CD4-positive, alpha-beta T cell treated with Interleukin-2 at 100 ng/mL for 4 hours (primary cell): ENCODE results near the gene TCEAL7.

Experiments
- DNase-seq: peaks from one replicate; pipeline ENCODE4 v3.0.0-alpha.2; 2020; ENCODE audit warnings: low spot score

The TCEAL7 gene

GRCh38 chrX:103367502-103367901, 37.5 kb downstream of the TCEAL7 start:
- DNase-seq = no peak

DNA sequence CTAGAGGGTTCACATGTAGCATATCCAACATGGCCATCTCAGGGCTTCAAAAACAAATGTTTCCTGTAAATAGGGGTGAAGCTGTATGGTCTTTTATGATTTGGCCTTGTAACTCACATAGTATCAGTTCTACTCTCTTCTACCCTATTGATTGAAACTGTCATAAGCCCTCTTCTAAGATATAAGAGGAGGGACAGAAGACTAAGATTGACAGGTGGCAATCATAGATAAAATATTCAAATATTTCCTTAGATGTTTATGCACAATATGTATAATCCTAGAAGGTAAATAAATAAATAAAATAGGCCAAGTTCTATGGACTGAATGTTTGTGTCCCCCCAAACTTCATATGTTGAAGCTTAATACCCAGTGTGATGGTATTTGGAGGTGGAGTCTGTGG, 39.4 kb downstream of the TCEAL7 start:
- DNase-seq = no peak

- DNase-seq = no peak
These were observed 42.8 kb downstream of the TCEAL7 start for GRCh38 chrX:103372886-103373285.

GRCh38 chrX:103373581-103373980, 43.5 kb downstream of the TCEAL7 start:
- DNase-seq = no peak

DNA sequence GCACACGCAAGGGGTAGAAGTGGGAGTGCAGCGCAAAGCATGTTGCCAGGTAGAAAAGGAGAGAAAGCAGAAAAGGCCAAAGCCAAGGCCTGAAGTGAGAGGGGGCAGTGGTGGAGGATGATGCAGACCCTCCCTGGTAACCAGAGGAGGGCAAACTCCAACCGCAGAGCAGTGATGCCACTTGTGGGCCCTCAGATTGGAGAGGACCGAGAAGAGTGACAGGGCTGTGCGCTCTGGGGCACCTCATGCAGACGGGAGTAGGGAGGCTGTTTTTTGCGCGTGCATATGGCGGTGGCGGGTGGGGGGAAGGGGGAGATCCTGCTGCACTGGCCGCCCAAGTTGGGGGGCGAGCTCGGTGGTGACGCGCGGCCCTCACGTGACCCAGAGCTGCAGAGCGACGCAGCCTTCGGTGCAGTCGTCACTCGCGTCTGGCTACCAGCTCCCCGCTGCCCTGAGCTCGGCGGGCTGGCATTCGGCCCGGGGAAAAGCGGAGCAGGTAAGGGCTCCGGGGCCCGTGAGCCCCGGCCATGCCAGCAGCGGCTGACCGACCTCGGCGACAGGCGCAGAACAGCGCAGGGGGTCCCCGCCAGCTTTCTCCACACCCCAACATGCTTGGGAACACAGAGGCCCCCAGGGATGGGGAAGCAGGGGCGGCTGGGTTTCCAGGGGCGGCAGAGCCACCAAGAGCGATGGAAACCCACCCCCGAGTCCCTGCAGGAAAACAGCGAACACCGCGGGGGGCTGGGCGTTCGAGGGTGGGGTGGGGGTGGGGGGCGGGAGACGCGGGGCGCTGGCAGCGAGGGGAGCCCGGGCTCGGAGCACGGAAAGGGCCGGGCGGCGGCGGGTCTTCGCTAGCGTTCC, 46.3 kb downstream of the TCEAL7 start, which contains the start of gene BEX3:
BEX3 (plus strand) TSS at position 421 of the 861 bp plus-strand sequence. CDS start 984 bp downstream, outside the sequence.
- DNase-seq = no peak

DNA sequence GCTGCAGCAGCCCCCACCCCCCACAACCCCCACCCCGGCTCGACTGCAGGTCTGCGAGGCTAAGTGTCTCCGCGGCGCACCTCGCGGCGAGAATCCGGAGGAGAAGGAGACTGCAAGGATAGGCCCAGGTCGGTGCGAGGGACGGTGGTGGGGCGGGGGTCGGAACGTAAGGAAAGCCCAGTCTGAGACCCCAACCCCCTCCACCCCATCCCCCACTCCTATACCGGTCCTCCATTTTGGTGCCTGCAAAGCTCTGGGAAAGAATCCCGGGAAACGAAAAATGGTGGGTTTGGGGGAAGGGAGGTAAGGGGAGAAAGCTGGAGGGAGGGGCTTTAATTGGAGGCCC, 46.9 kb downstream of the TCEAL7 start:
- DNase-seq = no peak

DNA sequence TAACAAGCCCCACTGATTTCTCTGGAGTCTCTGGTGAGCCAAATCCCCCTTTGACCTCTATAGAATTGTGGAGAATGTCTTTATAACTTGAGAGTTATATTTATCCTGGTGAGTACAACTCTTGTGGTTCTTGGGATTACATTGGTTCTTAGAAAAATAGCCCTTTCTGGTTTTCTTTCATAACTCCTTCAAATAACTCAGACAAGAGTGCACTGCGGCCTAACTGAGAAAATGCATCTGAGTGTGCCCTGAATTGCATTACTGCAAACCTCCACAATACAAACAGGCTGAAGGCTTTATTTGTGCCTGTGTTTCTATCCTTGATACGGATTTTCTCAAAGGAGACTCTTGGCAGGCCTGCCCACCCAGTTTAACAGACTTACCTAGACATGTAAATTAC, 49.0 kb downstream of the TCEAL7 start:
- DNase-seq = no peak
